HG03457 (cell line): ENCODE results near the gene RBM25.
"Not testable (repeated sequence)": the region's sequence is repeated elsewhere in the genome, so short reads cannot be mapped to it uniquely, and the experiment has no call there.

ENCODE experiments used
- ATAC-seq: cut with Tn5 transposase; IDR thresholded peaks from one replicate; pipeline ENCODE4 v1.9.1; 2021; ENCODE audit warnings: moderate number of reproducible peaks; ENCODE audit not compliant: unreplicated experiment

RBM25 gene

GRCh38 chr14:73058224-73058921, at the start of gene RBM25:
Gene RBM25 (plus strand): TSS chr14:73058534. CDS start chr14:73071642, 13,108 bp downstream.
- peak; percentile 93 for ATAC-seq

GRCh38 chr14:73011189-73011588, 47.1 kb upstream of the RBM25 start:
- not testable (repeated sequence) for ATAC-seq

DNA sequence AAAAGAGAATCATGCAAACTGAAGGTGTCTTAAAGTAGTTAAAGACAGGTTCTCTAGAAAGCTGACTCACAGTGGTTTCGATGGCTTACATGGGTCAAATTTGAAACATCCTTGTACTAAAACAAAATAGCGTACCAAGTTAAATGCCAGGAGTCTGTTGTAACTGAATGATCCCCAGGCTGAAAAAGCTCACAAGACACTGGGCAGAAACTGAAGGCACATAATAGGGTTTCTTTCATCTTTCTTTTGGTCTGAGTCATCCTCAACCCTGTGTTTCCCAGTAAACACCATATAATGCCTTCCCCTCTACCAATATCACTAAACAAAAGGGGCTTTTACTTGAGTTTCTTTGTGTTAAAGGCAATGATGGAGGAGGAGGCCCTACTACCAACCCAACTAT, 44.2 kb upstream of the RBM25 start:
- ATAC-seq = no peak

DNA sequence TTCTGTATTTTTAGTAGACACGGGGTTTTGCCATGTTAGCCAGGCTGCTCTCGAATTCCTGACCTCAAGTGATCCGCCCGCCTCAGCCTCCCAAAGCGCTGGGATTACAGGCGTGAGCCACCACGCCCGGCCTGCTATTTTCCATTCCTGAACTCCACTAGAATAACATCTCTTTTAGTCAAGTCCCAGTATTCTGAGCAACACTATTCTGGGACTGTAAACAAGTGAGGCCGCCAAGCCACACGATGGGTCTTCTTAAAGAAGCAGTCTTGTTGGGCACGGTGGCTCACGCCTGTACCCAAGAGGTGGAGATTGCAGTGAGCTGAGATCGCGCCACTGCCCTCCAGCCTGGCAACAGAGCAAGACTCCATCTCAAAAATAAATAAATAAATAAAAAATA, 42.8 kb upstream of the RBM25 start:
- ATAC-seq = not testable (repeated sequence)

DNA sequence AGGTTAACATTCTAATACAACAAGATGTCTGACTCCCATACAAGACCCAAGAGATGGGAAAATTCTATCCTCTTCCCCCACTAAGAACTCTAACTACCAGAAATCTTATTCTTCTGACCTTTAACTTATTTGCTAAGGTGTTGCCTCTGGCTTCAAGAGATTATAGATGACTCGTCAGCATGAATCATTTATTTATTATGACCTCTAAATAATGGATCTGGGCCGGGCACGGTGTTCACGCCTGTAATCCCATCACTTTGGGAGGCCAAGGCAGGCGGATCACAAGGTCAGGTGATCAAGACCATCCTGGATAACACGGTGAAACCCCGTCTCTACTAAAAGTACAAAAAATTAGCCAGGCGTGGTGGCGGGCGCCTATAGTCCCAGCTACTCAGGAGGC, 42.3 kb upstream of the RBM25 start:
- not testable (repeated sequence) for ATAC-seq

DNA sequence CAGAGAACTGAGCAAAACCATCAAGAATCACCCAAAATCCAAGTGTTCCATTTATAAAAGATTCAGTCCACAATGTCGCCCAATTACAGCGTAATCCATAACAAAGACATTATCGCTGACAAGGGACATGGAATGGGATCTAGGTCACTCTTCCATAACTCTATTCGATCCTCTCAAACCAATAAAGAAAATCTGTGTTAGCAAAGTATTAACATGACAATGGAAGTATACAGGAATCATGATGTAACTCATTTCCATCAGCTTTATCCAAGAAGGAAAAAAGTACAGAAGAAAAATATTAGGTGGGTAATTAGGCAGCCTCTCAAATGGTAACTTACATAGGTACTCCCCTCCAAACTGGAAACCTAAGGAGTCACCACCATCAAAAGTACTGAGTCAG, 36.3 kb upstream of the RBM25 start:
- no peak for ATAC-seq

GRCh38 chr14:73025544-73025943, 32.8 kb upstream of the RBM25 start:
- no peak for ATAC-seq

DNA sequence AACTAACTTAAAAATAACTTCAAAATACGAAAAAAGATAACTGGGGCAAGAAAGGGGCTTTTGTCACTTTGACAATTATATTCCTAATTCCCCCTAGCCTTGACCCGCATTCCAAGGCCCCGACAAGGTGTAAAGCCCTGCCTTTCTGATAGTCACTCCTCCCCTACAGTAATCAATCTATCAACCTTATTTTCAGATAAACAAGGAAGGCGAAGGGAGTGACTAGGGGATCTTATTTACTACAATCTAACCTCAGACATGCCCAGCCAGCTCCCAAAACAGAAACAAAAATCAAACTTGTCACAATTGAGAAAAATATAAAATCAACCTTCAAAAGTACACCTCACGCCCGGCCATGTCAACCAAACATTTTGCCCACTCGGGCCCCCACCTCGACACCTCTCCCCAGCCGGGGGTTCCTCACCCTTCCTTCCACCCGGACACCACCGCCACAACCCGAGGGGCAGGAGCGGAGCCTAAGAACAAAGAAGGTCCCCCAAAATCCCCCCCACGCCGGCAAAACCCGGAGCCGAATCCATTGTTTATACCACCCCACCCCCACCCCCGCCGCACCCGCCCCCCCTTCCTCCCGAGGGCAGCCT, 32.0 kb upstream of the RBM25 start:
- no peak for ATAC-seq

GRCh38 chr14:73026845-73027542, 31.3 kb upstream of the RBM25 start, which contains the start of gene ZFYVE1:
Gene ZFYVE1 (minus strand): TSS chr14:73027106. CDS start chr14:73024508, 2,598 bp downstream.
- ATAC-seq = peak; percentile 93

DNA sequence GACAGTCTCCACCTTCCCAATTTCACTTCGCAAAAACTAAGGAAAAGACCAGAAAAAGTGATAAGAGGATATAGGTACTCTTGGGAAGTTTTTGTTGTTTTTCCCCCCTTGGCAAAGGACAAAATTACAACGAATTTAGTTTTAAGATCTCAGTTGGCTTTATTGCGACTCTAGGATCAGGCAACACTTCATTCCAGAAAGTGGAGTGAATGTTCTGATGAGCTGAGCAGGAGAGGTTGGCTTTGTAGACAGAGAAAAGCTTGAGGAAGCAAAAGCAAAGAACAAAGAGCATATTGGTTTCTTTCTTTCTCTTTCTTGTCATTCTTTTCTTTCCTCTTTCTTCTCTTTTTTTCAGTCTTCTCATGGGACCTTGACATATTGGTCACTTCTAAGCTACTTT, 30.8 kb upstream of the RBM25 start:
- no peak for ATAC-seq

DNA sequence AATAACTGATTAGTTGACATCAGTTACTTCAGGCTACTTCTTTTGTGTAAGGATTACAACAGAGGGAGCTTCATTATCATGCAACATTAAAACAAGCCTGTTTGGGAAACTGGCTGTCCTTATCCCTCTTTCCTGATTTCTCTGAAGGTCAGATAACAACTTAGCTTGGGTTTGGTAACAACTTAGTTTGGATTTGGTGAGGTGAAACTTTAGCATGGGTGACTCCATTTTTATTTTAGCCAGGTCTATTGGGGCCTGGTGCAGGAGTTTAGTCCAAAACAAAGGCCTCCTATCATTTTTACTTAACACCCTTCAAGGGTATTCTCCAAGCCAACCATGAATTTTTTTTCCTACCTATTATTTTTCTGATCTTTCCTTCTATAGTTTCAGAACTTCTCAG, 30.4 kb upstream of the RBM25 start:
- no peak for ATAC-seq

DNA sequence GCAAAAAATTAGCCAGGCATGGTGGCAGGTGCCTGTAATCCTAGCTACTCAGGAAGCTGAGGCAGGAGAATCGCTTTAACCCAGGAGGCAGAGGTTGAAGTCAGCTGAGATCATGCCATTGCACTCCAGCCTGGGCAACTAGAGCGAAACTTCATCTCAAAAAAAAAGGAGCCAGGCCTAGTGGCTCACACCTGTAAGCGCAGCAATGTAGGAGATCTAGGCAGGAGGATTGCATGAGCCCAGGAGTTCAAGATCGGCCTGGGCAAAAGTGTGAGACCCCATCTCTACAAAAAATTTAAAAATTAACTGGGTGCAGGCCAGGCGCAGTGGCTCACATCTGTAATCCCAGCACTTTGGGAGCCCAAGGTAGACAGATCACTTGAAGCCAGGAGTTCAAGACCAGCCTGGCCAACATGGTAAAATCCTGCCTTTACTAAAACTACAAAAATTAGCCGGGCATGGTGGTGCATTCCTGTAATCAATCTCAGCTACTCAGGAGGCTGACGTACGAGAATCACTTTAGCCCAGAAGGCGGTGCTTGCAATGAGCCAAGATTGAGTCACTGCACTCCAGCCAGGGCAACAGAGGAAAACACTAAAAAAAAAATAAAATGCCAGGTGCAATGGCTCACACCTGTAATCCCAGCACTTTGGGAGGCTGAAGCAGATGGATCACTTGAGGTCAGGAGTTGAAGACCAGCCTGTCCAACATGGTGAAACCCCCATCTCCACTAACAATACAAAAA, 21.5 kb upstream of the RBM25 start:
- ATAC-seq = not testable (repeated sequence)

GRCh38 chr14:73047808-73048207, 10.5 kb upstream of the RBM25 start:
- no peak for ATAC-seq

- ATAC-seq = no peak
Measured at GRCh38 chr14:73049428-73049827, 8.9 kb upstream of the RBM25 start.

- no peak for ATAC-seq
Measured at GRCh38 chr14:73055251-73055650, 3.1 kb upstream of the RBM25 start.

GRCh38 chr14:73057944-73058223, 450 bp upstream of the RBM25 start:
- ATAC-seq = no peak

DNA sequence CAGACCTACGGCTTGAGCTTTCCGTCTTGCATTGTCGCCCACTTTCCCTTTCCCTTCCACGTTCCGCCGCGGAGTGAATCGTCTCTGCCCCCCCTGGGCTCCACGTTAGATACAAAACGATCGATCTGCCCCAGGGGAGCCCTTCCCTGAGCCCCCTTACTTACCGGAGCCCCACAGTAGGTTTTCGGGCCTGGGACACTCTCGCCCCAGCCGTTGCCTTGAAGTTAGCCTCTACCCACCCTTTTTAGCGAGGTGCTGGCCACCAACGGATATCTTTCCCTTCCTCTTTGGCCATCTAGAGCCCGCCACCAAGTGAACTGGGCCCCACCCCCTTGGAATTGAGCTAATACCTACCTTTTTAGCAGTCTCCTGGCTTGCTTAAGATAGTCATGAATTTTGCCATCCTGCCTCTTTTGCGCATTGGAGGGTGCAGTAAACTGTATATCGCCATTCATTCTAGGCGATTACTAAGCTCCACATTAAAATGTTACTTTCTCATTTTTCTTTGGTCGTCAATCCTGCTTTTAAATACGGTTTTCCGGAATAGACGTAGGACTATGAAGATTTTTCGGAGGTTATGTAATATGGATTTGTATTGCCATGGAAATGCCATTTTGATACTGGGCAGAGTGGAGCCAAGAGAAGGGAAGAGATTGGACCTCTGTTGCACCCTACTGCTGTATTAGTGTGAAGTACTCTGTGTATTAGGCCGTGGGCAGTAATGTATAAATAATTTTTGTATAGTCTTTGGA, 764 bp downstream of the RBM25 start:
- ATAC-seq = no peak

- ATAC-seq = no peak
Measured at GRCh38 chr14:73069585-73069984, 11.3 kb downstream of the RBM25 start.

DNA sequence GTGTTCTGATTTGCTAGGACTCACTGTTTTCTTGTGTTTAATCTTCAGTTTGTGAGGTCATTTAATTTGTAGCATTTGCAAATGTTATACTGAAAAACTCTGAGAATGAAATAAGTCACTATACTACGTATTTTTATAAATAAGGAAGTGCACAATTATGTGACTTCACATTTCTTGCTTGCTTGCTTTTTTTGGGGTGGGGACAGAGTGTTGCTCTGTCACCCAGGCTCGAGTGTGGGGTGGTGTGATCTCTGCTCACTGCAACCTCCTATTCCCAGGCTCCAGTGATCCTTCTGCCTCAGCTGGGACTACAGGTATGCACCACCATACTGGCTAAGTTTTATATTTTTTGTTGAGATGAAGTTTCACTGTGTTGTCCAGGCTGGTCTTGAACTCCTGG, 32.7 kb downstream of the RBM25 start:
- no peak for ATAC-seq

GRCh38 chr14:73097421-73097820, 39.1 kb downstream of the RBM25 start:
- ATAC-seq = no peak

- no peak for ATAC-seq
Measured at GRCh38 chr14:73100334-73100733, 42.0 kb downstream of the RBM25 start.
